ENCODE measurements around the gene NDFIP2.
"Not testable (repeated sequence)": the region's sequence is repeated elsewhere in the genome, so short reads cannot be mapped to it uniquely, and the experiment has no call there.

The NDFIP2 gene

GRCh38 chr13:79593641-79594275, 112.8 kb downstream of the NDFIP2 start:
- DNase-seq (ENCODE audit: low spot score): no peak

GRCh38 chr13:79600146-79600545, 119.2 kb downstream of the NDFIP2 start:
- not testable (repeated sequence) for DNase-seq (ENCODE audit: low spot score)

DNA sequence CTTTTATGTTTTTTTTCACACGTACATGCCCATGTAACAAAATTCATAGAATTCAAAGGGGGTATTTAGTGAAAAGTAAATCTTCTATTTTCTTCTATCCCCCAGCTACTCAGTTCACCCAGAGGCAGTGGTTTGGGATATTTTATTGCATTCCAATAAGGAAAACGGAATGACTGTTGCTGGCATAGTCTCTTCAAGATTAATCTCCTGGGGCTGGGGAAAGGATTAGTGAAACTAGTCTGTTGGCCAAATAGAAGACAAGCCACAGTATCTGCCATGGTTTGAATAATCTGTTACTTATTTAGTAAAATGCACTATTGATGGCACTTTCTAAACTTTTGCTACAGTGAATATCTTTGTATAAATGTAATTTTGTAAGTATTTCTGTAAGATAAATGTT, 122.0 kb downstream of the NDFIP2 start:
- no peak for DNase-seq (ENCODE audit: low spot score)

- DNase-seq (ENCODE audit: low spot score): no peak
Observed at GRCh38 chr13:79604752-79605151, 123.8 kb downstream of the NDFIP2 start.

All from COLO829 (cell line).